GM10248 (cell line): Measurements from ENCODE around the gene GALNT14.

Experiments used
- CTCF ChIA-PET: fragments of 300-600 bp; sonication (Branson Sonifier 250); formaldehyde crosslinking; extraction: SDS; loops from one replicate; lab custom pipeline; 2021; ENCODE audit warnings: antibody characterized with exemption; lab: Yijun Ruan, JAX
- POLR2A ChIA-PET: fragments of 350-650 bp; sonication (Branson Sonifier 250); formaldehyde crosslinking; extraction: SDS; loops from one replicate; lab custom pipeline; 2020; ENCODE audit warnings: antibody characterized with exemption; lab: Yijun Ruan, JAX
- DNase-seq: peaks from one replicate; pipeline ENCODE4 v3.0.0; 2012; ENCODE audit errors: extremely low spot score
- CTCF ChIP-seq: IDR thresholded peaks from 2 replicates; pipeline ENCODE4 v1.5.1; 2012; ENCODE audit warnings: mild to moderate bottlenecking, low read depth; ENCODE audit errors: extremely low read depth, missing control alignments, control extremely low read depth

Gene GALNT14

GRCh38 chr2:31129375-31130171, 8.7 kb downstream of the GALNT14 start:
- DNase-seq = no peak
- ChIA-PET POLR2A (no interaction called here), CTCF (interaction anchor here (1.3 kb wide), 1 partner anchor 41 kb away, joined by 4 read pairs; no protein-coding TSS in a partner anchor)
- no peak for TF ChIP-seq CTCF

- CTCF ChIA-PET = no interaction called here
- TF ChIP-seq CTCF = no peak
- no peak for DNase-seq
- POLR2A ChIA-PET = no interaction called here
Observed at GRCh38 chr2:31127931-31128330, 10.3 kb downstream of the GALNT14 start.

GRCh38 chr2:31125918-31126695, 12.1 kb downstream of the GALNT14 start:
- no peak for TF ChIP-seq CTCF
- DNase-seq = no peak
- POLR2A ChIA-PET = no interaction called here
- CTCF ChIA-PET = interaction anchor here (1.3 to 1.9 kb wide), 4 partner anchors 10 to 415 kb away, joined by 3 to 6 read pairs (median 4); no protein-coding TSS in a partner anchor

GRCh38 chr2:31124904-31125303, 13.3 kb downstream of the GALNT14 start:
- CTCF ChIA-PET = interaction anchor here (1.3 to 1.9 kb wide), 3 partner anchors 9 to 14 kb away, joined by 3 to 6 read pairs (median 4); no protein-coding TSS in a partner anchor
- DNase-seq = no peak
- no peak for TF ChIP-seq CTCF
- POLR2A ChIA-PET = no interaction called here

GRCh38 chr2:31122133-31122532, 16.1 kb downstream of the GALNT14 start:
- ChIA-PET POLR2A (no interaction called here), CTCF (no interaction called here)
- no peak for DNase-seq
- TF ChIP-seq CTCF = no peak

GRCh38 chr2:31113765-31114164, 24.5 kb downstream of the GALNT14 start:
- ChIA-PET POLR2A (no interaction called here), CTCF (interaction anchor here (0.9 to 1.5 kb wide), 2 partner anchors 12 to 402 kb away, joined by 3 to 6 read pairs; no protein-coding TSS in a partner anchor)
- no peak for TF ChIP-seq CTCF
- no peak for DNase-seq
